CD8-positive, alpha-beta memory T cell (primary cell): ENCODE measurements around the gene SYTL5. TPM values are rescaled to one million over a fixed set of nuclear protein-coding genes. Genes with fewer than 3 reads are reported as not detected.

ENCODE experiments used
- CTCF ChIA-PET: fragments of 350-600 bp; sonication (Branson Sonifier 250); formaldehyde crosslinking; loops from one replicate; lab custom pipeline; 2021; ENCODE audit warnings: antibody characterized with exemption; lab: Charles Lee
- POLR2A ChIA-PET: fragments of 350-600 bp; sonication (Branson Sonifier 250); formaldehyde crosslinking; loops from one replicate; lab custom pipeline; 2021; ENCODE audit warnings: antibody characterized with exemption; lab: Charles Lee
- DNase-seq, 5 donors: peaks; one replicate each; pipeline versions ENCODE4 v3.0.0 to v3.0.0-alpha.2; 2020 to 2022; ENCODE audit warnings: mixed read lengths in 1 of 5
- H3K27ac ChIP-seq: one replicate; pipeline ENCODE4 v1.7.0; 2013; ENCODE audit warnings: low read depth, mild to moderate bottlenecking, low read length, moderate library complexity
- H3K27me3 ChIP-seq: 2 replicates; pipeline ENCODE4 v1.7.0; 2013; ENCODE audit warnings: low read length, mild to moderate bottlenecking; ENCODE audit not compliant: insufficient read depth, poor library complexity, severe bottlenecking
- H3K36me3 ChIP-seq: 2 replicates; pipeline ENCODE4 v1.7.0; 2013; ENCODE audit warnings: mild to moderate bottlenecking, low read length, moderate library complexity; ENCODE audit not compliant: insufficient read depth
- H3K4me1 ChIP-seq: 2 replicates; pipeline ENCODE4 v1.7.0; 2013; ENCODE audit warnings: mild to moderate bottlenecking, low read length, moderate library complexity; ENCODE audit not compliant: insufficient read depth
- H3K4me3 ChIP-seq: 2 replicates; pipeline ENCODE4 v1.7.0; 2013; ENCODE audit warnings: mild to moderate bottlenecking, low read length
- H3K9me3 ChIP-seq: 2 replicates; pipeline ENCODE4 v1.7.0; 2013; ENCODE audit warnings: mild to moderate bottlenecking, low read length
- H3K27ac Mint-ChIP-seq, 8 donors: one replicate each; pipeline ENCODE4 v1.8.0; 2020 to 2021; ENCODE audit warnings: mixed read lengths in 8 of 8, mild to moderate bottlenecking in 6 of 8, inconsistent platforms in 3 of 8, moderate library complexity in 3 of 8
- H3K27me3 Mint-ChIP-seq, 2 donors: one replicate each; pipeline ENCODE4 v1.8.0; 2020 to 2021; ENCODE audit warnings: mixed read lengths in 2 of 2, mild to moderate bottlenecking in 1 of 2, moderate library complexity in 1 of 2
- H3K36me3 Mint-ChIP-seq, 3 donors: one replicate each; pipeline ENCODE4 v1.8.0; 2020 to 2021; ENCODE audit warnings: mixed read lengths in 3 of 3, inconsistent platforms in 1 of 3, mild to moderate bottlenecking in 1 of 3
- H3K4me1 Mint-ChIP-seq, 3 donors: one replicate each; pipeline ENCODE4 v1.8.0; 2020 to 2021; ENCODE audit warnings: mixed read lengths in 3 of 3, inconsistent platforms in 1 of 3, mild to moderate bottlenecking in 1 of 3
- H3K4me3 Mint-ChIP-seq, 7 donors: one replicate each; pipeline ENCODE4 v1.8.0; 2020 to 2021; ENCODE audit warnings: mixed read lengths in 7 of 7, mild to moderate bottlenecking in 6 of 7, moderate library complexity in 4 of 7, inconsistent platforms in 2 of 7
- H3K9me3 Mint-ChIP-seq, 5 donors: one replicate each; pipeline ENCODE4 v1.8.0; 2020 to 2022; ENCODE audit warnings: mixed read lengths in 5 of 5, mild to moderate bottlenecking in 3 of 5, moderate library complexity in 2 of 5, inconsistent platforms in 1 of 5
- polyA plus RNA-seq: library from polyadenylated mRNA; unstranded; fragments of 300-500 nt; fragmentation: Illumina TruSeq; gene quantifications from one replicate; pipeline ENCODE4 v1.2.3, GENCODE V29; 2021
- total RNA-seq, 2 experiments: library from RNA; stranded (reverse); gene quantifications; one replicate each; pipeline ENCODE4 v1.2.3, GENCODE V29; 2021

Gene SYTL5
- total and polyA plus RNA-seq, 3 experiments from 2014 or later, result not detected

DNA sequence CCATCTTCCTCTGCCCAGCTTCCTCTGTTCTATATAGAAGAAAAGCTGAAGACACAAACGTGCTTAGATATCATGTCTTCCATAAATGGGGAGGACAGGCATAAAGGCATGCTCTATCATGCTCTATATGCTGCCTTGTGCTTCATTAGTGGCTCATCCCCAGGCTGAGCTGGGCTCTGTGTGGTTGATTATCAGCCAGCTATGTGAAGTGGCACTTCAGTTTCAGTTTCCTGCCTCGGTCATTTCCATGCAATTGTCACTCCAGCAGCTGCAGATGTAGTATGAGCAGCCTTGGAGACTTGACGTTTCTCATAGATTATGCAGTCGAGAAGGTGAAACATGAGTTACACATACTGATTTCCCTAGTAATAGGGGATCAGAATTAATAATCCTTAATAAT lies 106.2 kb downstream of the SYTL5 start:
- Histone ChIP-seq H3K4me1 (no peaks in the 10 kb centered on the region), H3K27ac (no peak overlapping the region), H3K27me3 (no peaks in the 10 kb centered on the region), H3K4me3 (no peak overlapping the region), H3K36me3 (no peaks in the 10 kb centered on the region), H3K9me3 (no peaks in the 10 kb centered on the region)
- peaks cover 0 to 12% of the 10 kb centered on the region in 2 donors for H3K27me3 Mint-ChIP-seq
- H3K9me3 Mint-ChIP-seq, result peaks cover 0 to 2% (median 0%) of the 10 kb centered on the region in 5 donors
- no peaks in the 10 kb centered on the region for H3K4me1 Mint-ChIP-seq
- ChIA-PET CTCF (no interaction called here), POLR2A (no interaction called here)
- H3K4me3 Mint-ChIP-seq, result no peak overlapping the region
- no peaks in the 10 kb centered on the region for H3K36me3 Mint-ChIP-seq
- DNase-seq, result no peak
- no peak overlapping the region for H3K27ac Mint-ChIP-seq

DNA sequence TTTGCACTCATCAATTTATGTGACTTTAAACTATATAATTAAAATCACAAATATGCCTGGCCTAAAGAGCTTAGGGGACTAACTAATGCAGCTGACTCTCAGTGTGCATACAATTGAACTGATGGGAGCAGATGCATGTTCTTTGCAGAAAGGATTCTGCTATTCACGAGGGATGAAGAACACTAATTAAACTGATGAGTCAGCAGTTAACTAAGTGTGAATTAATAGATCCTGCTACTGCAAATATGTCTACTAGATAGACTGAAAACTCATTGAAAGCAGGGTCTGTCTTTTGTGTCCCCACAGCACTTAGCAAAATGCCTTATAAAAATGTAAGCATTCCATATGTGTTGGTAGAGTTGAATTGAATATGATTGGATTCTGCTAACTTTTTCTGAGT lies 110.4 kb downstream of the SYTL5 start:
- Histone ChIP-seq H3K27me3 (no peaks in the 10 kb centered on the region), H3K4me1 (no peaks in the 10 kb centered on the region), H3K27ac (no peak overlapping the region), H3K36me3 (no peaks in the 10 kb centered on the region), H3K4me3 (no peak overlapping the region), H3K9me3 (no peaks in the 10 kb centered on the region)
- CTCF ChIA-PET, result no interaction called here
- Mint-ChIP-seq H3K4me3 (no peak overlapping the region), H3K36me3 (no peaks in the 10 kb centered on the region), H3K4me1 (no peaks in the 10 kb centered on the region), H3K27me3 (peaks cover 0 to 9% of the 10 kb centered on the region in 2 donors), H3K27ac (no peak overlapping the region), H3K9me3 (peaks cover 0 to 2% (median 0%) of the 10 kb centered on the region in 5 donors)
- POLR2A ChIA-PET, result no interaction called here
- no peak for DNase-seq

DNA sequence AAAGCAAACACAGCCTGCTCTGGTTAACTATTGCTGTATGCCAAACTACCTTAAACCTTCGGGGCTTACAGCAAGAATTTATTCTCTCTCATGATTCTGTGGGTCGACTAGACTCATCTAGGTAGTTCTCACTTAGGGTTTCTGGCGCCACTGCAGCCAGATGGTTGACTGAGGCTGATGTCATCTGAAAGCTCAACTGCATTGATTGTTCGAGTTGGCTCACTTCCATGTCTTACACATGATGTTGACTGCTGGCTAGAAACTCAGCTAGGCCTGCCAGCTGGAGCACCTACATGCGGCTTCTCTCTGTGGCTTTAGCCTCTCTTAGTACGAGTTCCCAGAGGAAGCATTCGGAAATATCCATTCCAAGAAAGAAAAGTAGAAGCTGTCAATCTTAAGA lies 111.1 kb downstream of the SYTL5 start:
- Mint-ChIP-seq H3K4me3 (no peak overlapping the region), H3K27me3 (peaks cover 0 to 9% of the 10 kb centered on the region in 2 donors), H3K27ac (no peak overlapping the region), H3K9me3 (peaks cover 0 to 2% (median 0%) of the 10 kb centered on the region in 5 donors), H3K4me1 (no peaks in the 10 kb centered on the region), H3K36me3 (no peaks in the 10 kb centered on the region)
- Histone ChIP-seq H3K9me3 (no peaks in the 10 kb centered on the region), H3K4me1 (no peaks in the 10 kb centered on the region), H3K27ac (no peak overlapping the region), H3K4me3 (no peak overlapping the region), H3K27me3 (no peaks in the 10 kb centered on the region), H3K36me3 (no peaks in the 10 kb centered on the region)
- CTCF ChIA-PET, result no interaction called here
- no peak for DNase-seq
- POLR2A ChIA-PET, result no interaction called here

DNA sequence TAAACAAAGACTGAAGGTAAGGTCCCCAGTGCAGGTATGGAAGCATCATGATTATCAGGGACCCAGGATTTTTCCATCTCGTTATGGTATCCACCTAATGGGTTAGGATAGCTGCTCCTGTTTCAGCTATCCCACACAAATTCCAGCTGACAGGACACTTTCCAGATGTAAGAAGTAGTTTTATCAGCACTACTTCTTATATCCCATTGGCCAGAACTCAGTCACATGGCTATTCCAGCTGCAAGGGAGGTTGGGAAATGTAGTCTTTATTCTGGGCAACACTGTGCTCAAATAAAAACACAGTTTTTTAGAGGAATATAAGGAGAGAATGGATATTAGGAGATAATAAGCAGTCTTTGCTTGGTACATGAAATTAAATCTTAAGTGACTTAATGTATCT lies 117.6 kb downstream of the SYTL5 start:
- H3K27ac ChIP-seq, result no peak overlapping the region
- H3K9me3 Mint-ChIP-seq, result no peaks in the 10 kb centered on the region
- POLR2A ChIA-PET, result no interaction called here
- no peak overlapping the region for H3K4me3 Mint-ChIP-seq
- DNase-seq, result no peak
- no peak overlapping the region for H3K4me3 ChIP-seq
- CTCF ChIA-PET, result no interaction called here
- H3K36me3 Mint-ChIP-seq, result no peaks in the 10 kb centered on the region
- no peaks in the 10 kb centered on the region for H3K4me1 ChIP-seq
- no peaks in the 10 kb centered on the region for H3K4me1 Mint-ChIP-seq
- no peak overlapping the region for H3K27ac Mint-ChIP-seq
- H3K36me3 ChIP-seq, result no peaks in the 10 kb centered on the region
- H3K27me3 Mint-ChIP-seq, result peaks cover 0 to 4% of the 10 kb centered on the region in 2 donors
- H3K27me3 ChIP-seq, result no peaks in the 10 kb centered on the region
- H3K9me3 ChIP-seq, result no peaks in the 10 kb centered on the region

DNA sequence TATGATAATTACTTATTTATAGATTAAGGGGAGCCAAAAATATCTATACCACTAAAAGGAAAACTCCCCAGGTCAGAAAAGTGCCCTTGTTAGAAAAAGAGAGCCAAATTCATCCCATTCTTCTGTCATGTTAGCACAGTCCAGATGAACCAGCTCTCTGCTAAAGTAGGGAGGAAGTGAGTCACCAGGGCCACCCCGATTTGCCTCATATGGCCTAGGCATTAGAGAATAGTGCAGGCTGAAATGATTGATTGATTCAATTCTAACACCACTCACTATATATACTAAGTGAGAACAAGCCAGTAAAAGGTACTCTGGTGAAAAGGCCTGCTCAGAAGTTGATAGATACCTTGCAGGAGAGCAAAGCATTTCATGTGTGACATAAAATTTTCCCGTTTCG lies 119.8 kb downstream of the SYTL5 start:
- H3K27ac Mint-ChIP-seq, result no peak overlapping the region
- CTCF ChIA-PET, result no interaction called here
- Histone ChIP-seq H3K36me3 (no peaks in the 10 kb centered on the region), H3K4me1 (no peaks in the 10 kb centered on the region), H3K27ac (no peak overlapping the region), H3K4me3 (no peak overlapping the region), H3K27me3 (no peaks in the 10 kb centered on the region), H3K9me3 (no peaks in the 10 kb centered on the region)
- no peak for DNase-seq
- POLR2A ChIA-PET, result no interaction called here
- H3K27me3 Mint-ChIP-seq, result peaks cover 0 to 3% of the 10 kb centered on the region in 2 donors
- H3K4me3 Mint-ChIP-seq, result no peak overlapping the region
- no peaks in the 10 kb centered on the region for H3K4me1 Mint-ChIP-seq
- no peaks in the 10 kb centered on the region for H3K9me3 Mint-ChIP-seq
- no peaks in the 10 kb centered on the region for H3K36me3 Mint-ChIP-seq

DNA sequence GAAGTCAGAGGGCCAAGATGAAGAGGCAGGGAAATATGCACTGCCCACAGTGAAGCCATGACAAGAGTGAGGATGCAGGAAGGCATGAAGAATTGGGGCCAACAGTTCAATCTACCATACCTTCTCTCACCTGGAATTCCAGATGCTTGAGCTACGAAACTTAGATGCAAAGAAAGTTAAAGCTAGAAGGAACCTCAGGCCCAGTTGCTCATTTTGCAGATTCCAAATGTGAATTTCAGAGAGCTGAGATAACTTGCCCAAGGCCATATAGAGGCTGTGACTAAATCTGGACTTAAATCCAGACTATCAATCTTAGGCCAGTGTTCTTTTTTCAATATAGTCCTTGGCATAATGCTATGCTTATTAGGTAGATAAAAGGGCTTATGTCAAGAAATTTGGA lies 121.6 kb downstream of the SYTL5 start:
- H3K27me3 Mint-ChIP-seq, result peaks cover 0 to 2% of the 10 kb centered on the region in 2 donors
- H3K4me3 ChIP-seq, result no peak overlapping the region
- no peaks in the 10 kb centered on the region for H3K36me3 ChIP-seq
- ChIA-PET POLR2A (no interaction called here), CTCF (no interaction called here)
- H3K27ac Mint-ChIP-seq, result no peak overlapping the region
- no peaks in the 10 kb centered on the region for H3K9me3 ChIP-seq
- H3K4me3 Mint-ChIP-seq, result no peak overlapping the region
- no peaks in the 10 kb centered on the region for H3K9me3 Mint-ChIP-seq
- H3K27me3 ChIP-seq, result no peaks in the 10 kb centered on the region
- no peak for DNase-seq
- H3K36me3 Mint-ChIP-seq, result no peaks in the 10 kb centered on the region
- no peaks in the 10 kb centered on the region for H3K4me1 Mint-ChIP-seq
- no peaks in the 10 kb centered on the region for H3K4me1 ChIP-seq
- H3K27ac ChIP-seq, result no peak overlapping the region

DNA sequence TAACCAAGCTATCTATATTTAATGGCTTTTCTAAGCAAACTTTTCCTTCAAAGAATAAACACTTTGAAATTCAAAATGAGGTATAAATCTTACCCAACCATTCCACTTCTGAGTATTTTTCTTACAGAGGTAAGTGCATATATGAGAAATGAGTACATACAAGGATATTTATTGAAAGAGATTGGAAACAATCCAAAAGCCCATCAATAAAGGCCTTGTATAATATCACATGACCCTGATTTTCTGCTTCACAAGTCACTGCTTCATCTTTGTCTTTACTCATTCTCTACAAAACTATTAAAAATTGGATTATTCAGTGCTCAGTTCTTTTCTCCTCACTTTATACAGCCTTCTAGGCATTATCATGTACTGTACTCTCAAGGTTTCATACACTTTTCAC lies 123.0 kb downstream of the SYTL5 start:
- Histone ChIP-seq H3K9me3 (no peaks in the 10 kb centered on the region), H3K27me3 (no peaks in the 10 kb centered on the region), H3K4me1 (no peaks in the 10 kb centered on the region), H3K36me3 (no peaks in the 10 kb centered on the region), H3K4me3 (no peak overlapping the region), H3K27ac (no peak overlapping the region)
- Mint-ChIP-seq H3K27ac (no peak overlapping the region), H3K9me3 (no peaks in the 10 kb centered on the region), H3K27me3 (peaks cover 0 to 2% of the 10 kb centered on the region in 2 donors), H3K36me3 (no peaks in the 10 kb centered on the region), H3K4me1 (no peaks in the 10 kb centered on the region), H3K4me3 (no peak overlapping the region)
- DNase-seq, result no peak
- POLR2A ChIA-PET, result no interaction called here
- CTCF ChIA-PET, result no interaction called here

DNA sequence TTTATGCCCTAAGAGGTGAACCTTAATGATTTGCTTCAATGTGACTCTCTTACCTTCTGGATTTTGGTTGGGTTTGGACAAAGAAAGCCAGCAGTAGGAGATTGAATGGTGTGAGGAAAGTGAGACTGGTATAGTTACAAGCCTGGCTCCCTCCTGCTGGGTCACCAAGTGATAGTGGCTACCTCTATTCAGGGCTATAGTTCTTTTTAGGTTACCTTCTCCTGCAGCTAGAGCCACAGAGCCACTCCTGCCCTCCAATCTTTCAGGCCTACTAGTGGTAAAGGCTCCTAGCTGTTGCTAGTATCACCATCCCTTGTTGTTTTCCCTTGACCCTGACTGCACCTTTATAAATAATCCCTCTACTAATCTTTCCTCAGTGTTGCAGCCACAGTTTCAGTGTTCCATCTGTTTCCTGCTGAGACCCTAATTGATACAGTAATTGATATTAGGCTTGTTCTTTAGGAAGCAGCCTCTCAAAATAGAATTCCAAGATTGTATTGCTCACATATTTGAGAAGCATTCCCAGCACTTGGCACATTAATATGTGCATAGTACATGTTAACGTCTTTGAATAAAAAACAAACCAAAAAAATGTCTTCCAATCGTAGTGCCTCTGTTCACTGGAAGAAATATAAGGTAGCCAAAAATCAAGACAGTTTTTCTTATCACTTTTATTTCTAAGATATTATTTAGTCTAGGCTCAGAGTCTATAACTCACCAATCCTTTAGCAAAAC lies 132.0 kb downstream of the SYTL5 start:
- H3K4me1 ChIP-seq, result no peaks in the 10 kb centered on the region
- H3K27me3 Mint-ChIP-seq, result peaks cover 5 to 7% of the 10 kb centered on the region in 2 donors
- H3K9me3 ChIP-seq, result no peaks in the 10 kb centered on the region
- H3K4me3 Mint-ChIP-seq, result no peak overlapping the region
- no peaks in the 10 kb centered on the region for H3K36me3 ChIP-seq
- no peaks in the 10 kb centered on the region for H3K36me3 Mint-ChIP-seq
- no peak for DNase-seq
- no peaks in the 10 kb centered on the region for H3K4me1 Mint-ChIP-seq
- H3K27ac ChIP-seq, result no peak overlapping the region
- H3K27me3 ChIP-seq, result no peaks in the 10 kb centered on the region
- no peaks in the 10 kb centered on the region for H3K9me3 Mint-ChIP-seq
- ChIA-PET CTCF (no interaction called here), POLR2A (no interaction called here)
- H3K27ac Mint-ChIP-seq, result no peak overlapping the region
- no peak overlapping the region for H3K4me3 ChIP-seq
